ENCODE measurements around the gene PALB2.
"Not testable (repeated sequence)": the region's sequence is repeated elsewhere in the genome, so short reads cannot be mapped to it uniquely, and the experiment has no call there.

Gene PALB2

DNA sequence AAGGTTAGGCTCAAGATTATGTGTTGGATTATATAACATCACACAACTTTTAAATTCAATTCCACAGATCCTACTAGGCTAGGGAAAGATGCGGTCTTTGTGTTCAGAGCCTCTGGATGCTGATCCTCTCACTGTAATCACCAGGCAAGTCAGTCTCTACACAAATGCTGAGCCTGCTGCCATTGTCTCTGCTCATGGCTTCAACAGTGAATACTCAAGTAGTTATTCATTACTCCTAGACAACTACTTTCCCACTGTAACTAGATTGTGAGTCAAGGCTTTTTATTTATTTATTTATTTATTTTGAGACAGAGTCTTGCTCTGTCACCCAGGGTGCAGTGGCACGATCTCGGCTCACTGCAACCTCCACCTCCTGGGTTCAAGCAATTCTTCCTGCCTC lies 29.2 kb downstream of the PALB2 start:
- no peak for DNase-seq (ENCODE audit: low spot score in 2 of 2)
- peaks cover 10% of the 10 kb centered on the region for H3K36me3 Mint-ChIP-seq
- H3K27ac Mint-ChIP-seq: no peak overlapping the region
- no peak for ATAC-seq (ENCODE audit: low read depth)
- no peaks in the 10 kb centered on the region for H3K9me3 Mint-ChIP-seq
- no peak overlapping the region for H3K4me3 Mint-ChIP-seq
- H3K27me3 Mint-ChIP-seq: no peaks in the 10 kb centered on the region
- no peaks in the 10 kb centered on the region for H3K4me1 Mint-ChIP-seq

DNA sequence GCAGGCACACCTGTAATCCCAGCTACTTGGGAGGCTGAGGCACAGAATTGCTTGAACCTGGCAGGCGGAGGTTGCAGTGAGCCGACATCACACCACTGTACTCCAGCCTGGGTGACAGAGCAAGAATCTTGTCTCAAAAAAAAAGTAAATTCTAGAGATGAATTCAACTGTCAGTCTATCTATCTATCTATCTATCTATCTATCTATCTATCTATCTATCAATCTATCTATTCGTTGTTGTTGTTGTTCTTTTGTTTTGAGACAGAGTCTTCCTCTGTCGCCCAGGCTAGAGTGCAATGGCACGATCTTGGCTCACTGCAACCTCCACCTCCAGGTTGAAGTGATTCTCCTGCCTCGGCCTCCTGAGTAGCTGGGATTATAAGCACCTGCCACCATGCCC lies 30.2 kb downstream of the PALB2 start:
- H3K4me1 Mint-ChIP-seq; ATAC-seq (ENCODE audit: low read depth); DNase-seq (ENCODE audit: low spot score in 2 of 2); H3K36me3 Mint-ChIP-seq; H3K27me3 Mint-ChIP-seq; H3K4me3 Mint-ChIP-seq; H3K9me3 Mint-ChIP-seq; H3K27ac Mint-ChIP-seq: not testable (repeated sequence)

DNA sequence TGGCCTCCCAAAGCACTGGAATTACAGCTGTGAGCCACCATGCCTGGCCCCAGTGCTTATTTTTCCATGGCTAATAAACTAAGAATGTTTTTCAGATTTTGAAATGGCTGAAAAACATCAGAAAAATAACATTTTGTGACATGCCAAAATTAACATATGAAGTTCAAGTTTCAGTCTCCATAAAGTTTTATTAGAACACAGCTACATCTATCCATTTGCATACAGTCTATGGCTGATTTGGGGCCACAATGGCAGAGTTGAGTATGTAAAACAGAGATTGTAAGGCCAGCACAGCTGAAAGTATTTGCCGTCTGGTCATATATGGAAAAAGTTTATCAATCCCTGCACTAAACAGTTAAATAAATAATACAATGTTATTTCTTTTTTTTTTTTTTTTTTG lies 31.2 kb downstream of the PALB2 start:
- no peak overlapping the region for H3K27ac Mint-ChIP-seq
- no peaks in the 10 kb centered on the region for H3K9me3 Mint-ChIP-seq
- no peaks in the 10 kb centered on the region for H3K4me1 Mint-ChIP-seq
- peaks cover 8% of the 10 kb centered on the region for H3K36me3 Mint-ChIP-seq
- ATAC-seq (ENCODE audit: low read depth) (no peak), DNase-seq (ENCODE audit: low spot score in 2 of 2) (no peak)
- H3K27me3 Mint-ChIP-seq: no peaks in the 10 kb centered on the region
- no peak overlapping the region for H3K4me3 Mint-ChIP-seq

DNA sequence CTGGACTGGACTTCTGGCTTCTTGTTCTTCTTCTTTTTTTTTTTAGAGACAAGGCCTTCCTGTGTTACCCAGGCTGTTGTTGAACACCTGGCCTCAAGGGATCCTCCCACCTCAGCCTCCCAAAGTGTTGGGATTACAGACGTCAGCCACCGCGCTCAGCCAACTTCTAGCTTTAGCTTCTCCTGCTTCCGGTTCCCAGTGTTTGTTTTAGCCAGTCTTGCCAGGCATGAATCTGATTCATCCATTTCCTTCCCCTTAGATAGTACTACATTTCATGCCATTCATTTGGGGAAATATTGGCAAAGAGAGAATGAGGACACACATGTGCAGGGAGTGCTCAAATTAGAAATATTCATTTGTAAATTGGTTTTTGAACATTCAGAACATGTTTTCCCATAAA lies 32.9 kb downstream of the PALB2 start:
- no peak overlapping the region for H3K4me3 Mint-ChIP-seq
- H3K36me3 Mint-ChIP-seq: peaks cover 14% of the 10 kb centered on the region
- no peaks in the 10 kb centered on the region for H3K27me3 Mint-ChIP-seq
- DNase-seq (ENCODE audit: low spot score in 2 of 2) (no peak), ATAC-seq (ENCODE audit: low read depth) (no peak)
- no peaks in the 10 kb centered on the region for H3K4me1 Mint-ChIP-seq
- no peaks in the 10 kb centered on the region for H3K9me3 Mint-ChIP-seq
- H3K27ac Mint-ChIP-seq: no peak overlapping the region

DNA sequence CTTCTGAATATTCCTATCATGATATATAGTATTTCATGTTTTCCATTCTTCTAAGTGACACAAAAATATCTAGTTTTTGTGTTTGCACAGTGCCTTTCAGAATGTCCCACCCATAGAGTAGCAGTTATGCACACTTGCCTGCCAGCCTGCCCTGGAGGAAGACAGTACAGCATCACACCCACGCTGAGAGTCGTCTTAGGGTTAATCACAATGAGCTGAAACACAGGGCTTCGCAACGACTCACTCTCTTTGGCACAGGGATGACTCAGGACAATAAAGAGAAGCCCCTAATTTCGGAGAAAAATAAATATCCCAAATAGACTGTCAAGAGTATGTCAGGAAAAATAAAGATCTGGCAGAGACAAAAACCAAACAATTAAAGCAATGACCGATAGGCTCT lies 33.4 kb downstream of the PALB2 start:
- H3K4me1 Mint-ChIP-seq: no peaks in the 10 kb centered on the region
- H3K4me3 Mint-ChIP-seq: no peak overlapping the region
- no peaks in the 10 kb centered on the region for H3K27me3 Mint-ChIP-seq
- H3K9me3 Mint-ChIP-seq: no peaks in the 10 kb centered on the region
- peaks cover 12% of the 10 kb centered on the region for H3K36me3 Mint-ChIP-seq
- no peak overlapping the region for H3K27ac Mint-ChIP-seq
- DNase-seq (ENCODE audit: low spot score in 2 of 2): no peak
- ATAC-seq (ENCODE audit: low read depth): no peak

DNA sequence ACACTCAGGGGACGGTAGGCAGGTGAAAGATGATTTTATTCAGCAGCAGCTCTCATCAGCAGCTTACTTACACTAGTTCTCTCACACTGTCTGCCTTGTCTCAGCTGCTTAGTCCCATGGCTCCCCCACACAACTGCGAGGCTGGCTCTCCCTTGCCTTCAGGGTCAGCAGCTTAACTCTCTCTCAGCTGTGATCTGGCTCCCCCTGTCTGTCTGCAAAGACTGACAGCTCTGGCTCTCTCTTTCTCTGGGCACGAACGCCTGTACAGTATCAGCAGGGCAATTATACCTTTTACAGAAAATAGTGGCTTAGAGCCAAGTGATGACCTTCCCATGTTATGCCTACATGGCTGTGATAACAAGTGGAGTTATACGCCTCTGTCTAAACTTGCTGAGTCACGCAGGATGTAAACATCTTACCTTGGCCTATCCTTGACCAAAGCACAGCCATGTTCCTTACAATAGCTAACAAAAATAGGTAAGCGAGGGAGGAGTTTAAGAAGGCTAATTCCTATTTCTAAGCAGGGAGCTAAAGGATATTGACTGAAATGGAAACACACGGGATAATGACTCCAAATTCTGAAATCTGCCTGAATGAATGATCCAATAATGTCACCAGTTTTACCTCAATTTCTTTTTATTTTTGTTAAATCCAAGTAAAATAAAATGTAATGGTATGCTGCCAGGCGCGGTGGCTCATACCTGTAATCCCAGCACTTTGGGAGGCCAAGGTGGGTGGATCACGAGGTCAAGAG lies 43.9 kb downstream of the PALB2 start:
- Mint-ChIP-seq H3K9me3 (no peaks in the 10 kb centered on the region), H3K27me3 (no peaks in the 10 kb centered on the region), H3K4me3 (peak overlapping the region; percentile 79), H3K27ac (peak overlapping the region; percentile 59), H3K36me3 (peaks cover 7% of the 10 kb centered on the region), H3K4me1 (peaks cover 12% of the 10 kb centered on the region)
- ATAC-seq (ENCODE audit: low read depth) (peak; percentile 42), DNase-seq (ENCODE audit: low spot score in 2 of 2) (peak; percentile 22 to 33)

DNA sequence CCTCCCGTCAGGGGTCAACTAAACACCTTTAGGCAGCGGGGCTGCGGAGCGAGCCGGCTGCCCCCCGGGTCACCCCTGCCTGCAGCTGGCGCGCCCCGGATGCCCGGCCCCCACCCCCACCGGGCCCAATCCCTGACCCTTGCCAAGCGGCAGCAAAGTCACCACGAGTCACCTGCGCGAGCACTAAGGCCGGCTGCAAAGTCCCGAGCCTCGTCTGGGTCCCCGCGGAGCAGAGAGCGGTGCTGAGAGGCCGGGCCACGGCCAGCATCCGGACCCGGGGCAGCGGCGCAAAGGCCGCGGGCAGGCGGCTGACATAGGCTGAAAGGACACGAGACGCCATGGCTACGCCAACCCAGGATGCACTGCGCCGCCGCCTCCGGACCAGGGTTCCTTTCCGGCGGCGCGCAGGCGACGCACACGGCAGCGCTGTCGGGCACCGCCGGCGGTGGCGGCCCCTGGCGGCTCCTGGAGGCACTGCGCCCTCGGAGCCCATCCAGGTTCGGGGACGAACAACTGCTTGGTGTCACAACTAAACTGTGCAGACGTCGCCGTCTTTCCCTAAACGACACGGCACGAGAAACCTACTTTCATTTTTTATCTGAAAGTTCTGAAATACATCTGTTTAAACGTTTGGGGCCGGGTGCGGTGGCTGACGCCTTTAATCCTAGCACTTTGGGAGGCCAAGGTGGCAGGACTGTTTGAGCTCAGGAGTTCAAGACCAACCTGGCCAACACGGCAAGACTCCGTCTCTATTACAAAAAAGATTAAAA lies 45.0 kb downstream of the PALB2 start, which contains the start of gene NDUFAB1:
Gene NDUFAB1 (minus strand): TSS at position 366 of the 770 bp plus-strand sequence. CDS start 26 bp downstream, at position 340.
- peak within 1 kb of the TSS; percentile 59 for H3K27ac Mint-ChIP-seq
- ATAC-seq (ENCODE audit: low read depth) (peak; percentile 97), DNase-seq (ENCODE audit: low spot score in 2 of 2) (peak; percentile 93 to 94)
- H3K4me1 Mint-ChIP-seq: peaks cover 18% of the 10 kb centered on the region
- no peaks in the 10 kb centered on the region for H3K27me3 Mint-ChIP-seq
- peaks cover 14% of the 10 kb centered on the region for H3K36me3 Mint-ChIP-seq
- H3K9me3 Mint-ChIP-seq: no peaks in the 10 kb centered on the region
- peak within 1 kb of the TSS; percentile 84 for H3K4me3 Mint-ChIP-seq

DNA sequence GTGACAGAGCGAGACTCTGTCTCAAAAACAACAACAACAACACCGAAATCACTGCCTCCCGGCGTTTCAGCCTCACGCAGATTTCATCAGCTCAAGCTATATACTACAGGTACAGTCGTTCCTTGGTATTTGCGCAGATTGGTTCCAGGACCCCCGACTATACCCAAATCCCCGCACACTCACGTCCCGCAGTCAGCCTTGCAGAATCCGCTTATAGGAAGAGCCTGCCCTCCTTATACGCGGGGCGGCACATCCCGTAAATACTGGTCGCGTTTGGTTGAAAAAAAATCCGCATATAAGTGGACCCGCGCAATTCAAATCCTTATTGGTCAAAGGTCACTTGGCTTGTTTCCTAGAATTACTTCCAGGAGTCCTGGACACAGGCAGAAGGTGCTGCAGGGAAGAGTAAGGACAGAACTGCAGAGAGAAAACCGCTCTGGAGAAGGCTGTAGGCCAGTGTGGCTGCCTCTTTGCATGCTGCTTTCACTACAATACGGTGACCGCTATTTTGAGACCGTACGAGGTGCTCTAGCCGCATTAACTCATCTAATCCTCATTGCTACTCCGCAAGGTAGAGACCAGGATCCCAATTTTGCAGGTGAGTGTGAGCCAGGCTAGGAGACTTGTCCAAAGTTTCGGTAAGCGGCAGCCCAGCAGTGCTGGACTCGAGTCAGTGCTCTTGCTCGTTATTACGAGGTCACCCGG lies 45.7 kb downstream of the PALB2 start:
- peaks cover 18% of the 10 kb centered on the region for H3K4me1 Mint-ChIP-seq
- H3K36me3 Mint-ChIP-seq: peaks cover 14% of the 10 kb centered on the region
- ATAC-seq (ENCODE audit: low read depth) (no peak), DNase-seq (ENCODE audit: low spot score in 2 of 2) (no peak)
- peak overlapping the region; percentile 84 for H3K4me3 Mint-ChIP-seq
- H3K27ac Mint-ChIP-seq: no peak overlapping the region
- no peaks in the 10 kb centered on the region for H3K27me3 Mint-ChIP-seq
- no peaks in the 10 kb centered on the region for H3K9me3 Mint-ChIP-seq

DNA sequence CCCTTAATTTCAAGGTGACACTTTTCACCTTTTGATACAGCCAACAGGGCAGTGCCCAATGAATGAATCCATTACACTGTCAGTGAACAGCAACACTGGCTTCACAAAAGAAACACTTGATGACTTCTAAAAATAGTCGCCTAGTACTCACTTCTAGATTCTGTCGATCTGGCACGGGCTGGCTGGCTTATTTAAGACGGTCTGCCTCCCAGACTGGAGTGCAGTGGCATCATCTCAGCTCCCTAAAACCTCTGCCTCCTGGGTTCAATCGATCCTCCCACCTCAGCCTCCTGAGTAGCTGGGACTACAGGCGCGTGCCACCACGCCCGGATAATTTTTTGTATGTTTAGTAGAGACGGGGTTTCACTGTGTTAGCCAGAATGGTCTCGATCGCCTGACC lies 46.9 kb downstream of the PALB2 start:
- no peak for ATAC-seq (ENCODE audit: low read depth)
- peaks cover 20% of the 10 kb centered on the region for H3K36me3 Mint-ChIP-seq
- H3K9me3 Mint-ChIP-seq: no peaks in the 10 kb centered on the region
- H3K27me3 Mint-ChIP-seq: no peaks in the 10 kb centered on the region
- peaks cover 20% of the 10 kb centered on the region for H3K4me1 Mint-ChIP-seq
- H3K4me3 Mint-ChIP-seq: no peak overlapping the region
- DNase-seq (ENCODE audit: low spot score in 2 of 2): no peak
- no peak overlapping the region for H3K27ac Mint-ChIP-seq

DNA sequence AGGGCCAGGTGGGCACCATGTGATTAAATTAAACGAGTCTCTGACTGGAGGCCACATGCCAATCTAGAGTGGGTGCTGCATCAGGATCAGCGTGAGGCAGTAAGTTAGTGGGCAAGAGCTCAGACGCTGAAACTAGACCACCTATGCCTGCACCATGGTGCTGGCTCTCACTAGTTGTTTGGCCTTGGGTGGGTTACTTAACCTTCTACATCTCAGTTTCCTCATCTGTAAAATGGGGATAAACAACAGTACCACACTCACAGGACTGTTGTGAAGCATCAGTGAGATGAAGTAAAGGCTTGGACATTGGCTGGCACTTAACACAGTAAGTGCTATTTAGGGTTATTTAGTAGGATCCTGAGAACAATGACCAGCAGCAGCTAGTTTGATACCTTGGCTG lies 50.9 kb downstream of the PALB2 start:
- no peak overlapping the region for H3K4me3 Mint-ChIP-seq
- no peaks in the 10 kb centered on the region for H3K27me3 Mint-ChIP-seq
- ATAC-seq (ENCODE audit: low read depth) (no peak), DNase-seq (ENCODE audit: low spot score in 2 of 2) (no peak)
- H3K27ac Mint-ChIP-seq: no peak overlapping the region
- H3K36me3 Mint-ChIP-seq: peaks cover 27% of the 10 kb centered on the region
- peaks cover 10% of the 10 kb centered on the region for H3K4me1 Mint-ChIP-seq
- H3K9me3 Mint-ChIP-seq: no peaks in the 10 kb centered on the region

DNA sequence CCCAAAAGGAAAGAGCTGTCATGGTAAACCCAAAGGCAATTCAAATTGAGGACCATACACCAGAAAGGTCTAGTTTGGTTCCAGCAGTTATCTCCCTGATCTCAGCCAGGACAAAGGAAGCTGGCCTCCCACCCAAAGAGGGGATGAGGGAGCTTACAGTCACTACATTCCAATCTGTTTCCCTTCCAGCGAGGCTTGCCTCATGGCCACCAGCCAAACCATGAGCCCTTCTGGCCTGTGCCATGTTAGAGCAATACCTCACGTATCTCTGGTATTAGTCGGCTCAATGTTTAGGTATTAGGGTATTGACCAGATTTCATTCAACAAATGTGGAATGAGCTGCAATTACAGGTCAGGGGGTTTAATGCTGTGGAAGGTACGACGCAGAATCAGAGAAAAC lies 53.4 kb downstream of the PALB2 start:
- DNase-seq (ENCODE audit: low spot score in 2 of 2): no peak
- ATAC-seq (ENCODE audit: low read depth): no peak
- Mint-ChIP-seq H3K27ac (no peak overlapping the region), H3K9me3 (no peaks in the 10 kb centered on the region), H3K27me3 (no peaks in the 10 kb centered on the region), H3K4me3 (no peak overlapping the region), H3K4me1 (peaks cover 11% of the 10 kb centered on the region), H3K36me3 (peaks cover 31% of the 10 kb centered on the region)

DNA sequence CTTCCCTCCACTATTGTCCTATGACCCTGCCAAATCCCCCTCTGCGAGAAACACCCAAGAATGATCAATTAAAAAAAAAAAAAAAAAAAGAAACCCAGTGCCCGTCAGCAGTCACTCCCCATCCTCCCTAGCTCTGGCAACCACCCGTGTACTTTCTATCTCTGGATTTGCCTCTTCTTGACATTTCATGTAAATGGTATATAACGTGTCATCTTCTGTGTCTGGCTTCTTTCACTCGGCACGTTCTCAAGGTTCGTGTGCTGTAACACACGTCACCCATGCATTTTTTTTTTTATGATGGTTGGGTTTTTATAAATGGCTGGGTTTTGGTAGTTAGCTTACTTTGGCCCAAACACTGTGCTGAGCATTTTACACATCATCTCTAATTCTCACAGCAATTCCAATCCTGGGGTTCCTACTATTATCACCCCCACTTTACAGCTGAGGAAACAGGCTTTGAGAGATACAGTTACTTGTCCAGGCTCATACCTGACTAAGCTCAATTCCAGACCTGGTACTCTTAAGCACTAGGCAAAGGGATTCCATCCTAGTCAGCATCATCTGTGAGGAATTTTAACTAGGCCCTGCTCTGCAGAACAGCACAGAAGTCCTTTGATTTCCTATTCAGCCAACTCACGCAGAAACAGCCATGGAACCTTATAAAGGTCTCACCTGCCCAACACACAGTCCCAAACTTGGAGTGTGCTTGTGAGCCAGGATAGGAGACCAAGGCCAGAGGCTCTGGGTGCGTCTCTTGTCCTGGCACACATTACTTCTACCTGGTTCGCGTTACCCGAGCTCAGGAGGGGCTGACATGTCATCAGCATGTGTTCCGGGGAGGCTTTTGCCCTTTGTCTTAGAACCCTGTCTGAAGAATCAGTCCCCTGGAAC lies 56.7 kb downstream of the PALB2 start:
- Mint-ChIP-seq H3K9me3 (no peaks in the 10 kb centered on the region), H3K4me3 (no peak overlapping the region), H3K27me3 (no peaks in the 10 kb centered on the region), H3K36me3 (peaks cover 25% of the 10 kb centered on the region), H3K27ac (no peak overlapping the region), H3K4me1 (peaks cover 4% of the 10 kb centered on the region)
- ATAC-seq (ENCODE audit: low read depth) (no peak), DNase-seq (ENCODE audit: low spot score in 2 of 2) (no peak)

DNA sequence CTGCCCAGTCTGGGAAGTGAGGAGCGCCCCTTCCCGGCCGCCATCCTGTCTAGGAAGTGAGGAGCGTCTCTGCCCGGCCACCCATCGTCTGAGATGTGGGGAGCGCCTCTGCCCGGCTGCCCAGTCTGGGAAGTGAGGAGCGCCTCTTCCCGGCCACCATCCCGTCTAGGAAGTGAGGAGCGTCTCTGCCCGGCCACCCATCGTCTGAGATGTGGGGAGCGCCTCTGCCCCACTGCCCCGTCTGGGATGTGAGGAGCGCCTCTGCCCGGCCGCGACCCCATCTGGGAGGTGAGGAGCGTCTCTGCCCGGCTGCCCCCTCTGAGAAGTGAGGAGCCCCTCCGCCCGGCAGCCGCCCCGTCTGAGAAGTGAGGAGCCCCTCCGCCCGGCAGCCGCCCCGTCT lies 57.8 kb downstream of the PALB2 start:
- H3K27ac Mint-ChIP-seq; H3K4me3 Mint-ChIP-seq; H3K27me3 Mint-ChIP-seq; DNase-seq (ENCODE audit: low spot score in 2 of 2); ATAC-seq (ENCODE audit: low read depth); H3K4me1 Mint-ChIP-seq; H3K9me3 Mint-ChIP-seq: not testable (repeated sequence)
- peaks cover 26% of the 10 kb centered on the region for H3K36me3 Mint-ChIP-seq
